K562 (cell line): Measurements from ENCODE around the gene MARCKSL1. TPM values are rescaled to one million over a fixed set of nuclear protein-coding genes. Genes with fewer than 3 reads are reported as not detected.

ENCODE experiments used
- ARID1B ChIP-seq: fragments of 450-650 bp; IDR thresholded peaks from 2 replicates; pipeline ENCODE4 v1.6.1; 2016; ENCODE audit warnings: antibody characterized with exemption, mild to moderate bottlenecking, inconsistent platforms
- CCNT2 ChIP-seq: IDR thresholded peaks from 2 replicates; pipeline ENCODE4 v1.6.1; 2011; ENCODE audit warnings: borderline replicate concordance, low read depth, mild to moderate bottlenecking, moderate library complexity, mixed read lengths, low read length; ENCODE audit not compliant: insufficient read length; ENCODE audit errors: extremely low read depth
- FOXM1 ChIP-seq, 2 experiments: fragments of 450-650 bp in 1 of 2; sonication (generic) in 1 of 2; formaldehyde crosslinking in 1 of 2; IDR thresholded peaks; 2 replicates each; pipeline versions ENCODE4 v1.6.1 to v1.9.0; 2017 to 2022; ENCODE audit warnings: low read depth in 2 of 2, mild to moderate bottlenecking in 2 of 2, missing genetic modification reagents in 1 of 2, moderate library complexity in 1 of 2
- GATAD2A ChIP-seq: fragments of 450-650 bp; IDR thresholded peaks from 2 replicates; pipeline ENCODE4 v1.6.1; 2017
- MAFK ChIP-seq: IDR thresholded peaks from 2 replicates; pipeline ENCODE4 v1.6.1; 2011; ENCODE audit warnings: low read length, improper control_type of control experiment
- MBD2 ChIP-seq: sonication (generic); IDR thresholded peaks from 2 replicates; pipeline ENCODE4 v1.6.1; 2016; ENCODE audit warnings: low read depth, borderline replicate concordance
- NCOA1 ChIP-seq: fragments of 450-650 bp; IDR thresholded peaks from 2 replicates; pipeline ENCODE4 v1.6.1; 2016; ENCODE audit warnings: low read depth
- NCOR1 ChIP-seq: fragments of 450-650 bp; IDR thresholded peaks from 2 replicates; pipeline ENCODE4 v1.6.1; 2016; ENCODE audit warnings: mild to moderate bottlenecking, moderate library complexity
- RB1 ChIP-seq: fragments of 450-650 bp; IDR thresholded peaks from 2 replicates; pipeline ENCODE4 v1.6.1; 2017; ENCODE audit warnings: low read depth, mild to moderate bottlenecking
- SIN3A ChIP-seq, 2 experiments: fragments of 150-350 bp in 1 of 2; IDR thresholded peaks; 2 replicates each; pipeline ENCODE4 v1.6.1; 2011 to 2016; ENCODE audit warnings: borderline replicate concordance in 2 of 2, low read depth in 2 of 2, low read length in 2 of 2, mild to moderate bottlenecking in 2 of 2, moderate library complexity in 2 of 2; ENCODE audit not compliant: control insufficient read depth in 1 of 2
- SMARCA4 ChIP-seq: fragments of 450-650 bp; IDR thresholded peaks from 2 replicates; pipeline ENCODE4 v1.6.1; 2016
- SMARCC2 ChIP-seq: fragments of 450-650 bp; IDR thresholded peaks from 2 replicates; pipeline ENCODE4 v1.6.1; 2017; ENCODE audit warnings: antibody characterized with exemption, moderate library complexity, mild to moderate bottlenecking, low read depth
- TRIM24 ChIP-seq, 2 experiments: fragments of 450-650 bp; IDR thresholded peaks; 2 replicates each; pipeline ENCODE4 v1.6.1; 2016
- ZNF354B ChIP-seq: fragments of 250-450 bp; sonication (Bioruptor Pico); IDR thresholded peaks from 2 replicates; pipeline ENCODE4 v1.4.0; 2020
- polyA plus RNA-seq, 8 experiments: library from polyadenylated mRNA; depleted of rRNA in 4 of 8; stranded (reverse) in 5 of 8; unstranded in 3 of 8; fragments of >200 nt; fragmentation: Nextera tagmentation in 2 of 8; fragmentation: Illumina TruSeq in 1 of 8; extraction: Ambion mirVana in 2 of 8; extraction: Trizol in 1 of 8; gene quantifications; 2 replicates each; pipeline versions ENCODE4 v1.2.1 to v1.2.3, GENCODE V29; 2011 to 2014; ENCODE audit warnings: inconsistent platforms in 1 of 8, missing spikeins in 1 of 8
- total RNA-seq, 7 experiments: library from RNA; depleted of rRNA in 6 of 7; stranded (reverse); fragments of >200 nt in 6 of 7; fragmentation: Illumina TruSeq in 2 of 7; extraction: Trizol in 2 of 7; gene quantifications; 2 replicates each; pipeline versions ENCODE4 v1.2.1 to v1.2.3, GENCODE V29; 2011 to 2021; ENCODE audit warnings: low replicate concordance in 1 of 7
- TF ChIP-seq, protein P1 (sequence below): sonication (generic); IDR thresholded peaks from 2 replicates; pipeline ENCODE4 v1.6.1; 2016
- TF ChIP-seq, protein P2 (sequence below), 3 experiments: IDR thresholded peaks in 2 of 3; conservative IDR thresholded peaks in 1 of 3; 2 replicates each; pipeline ENCODE4 v1.5.1; 2011 to 2012; ENCODE audit warnings: low read length in 3 of 3, mild to moderate bottlenecking in 3 of 3, control low read depth in 2 of 3, improper control_type of control experiment in 1 of 3, inconsistent platforms in 1 of 3, low read depth in 1 of 3, mixed read lengths in 1 of 3, moderate library complexity in 1 of 3; ENCODE audit not compliant: insufficient read depth in 2 of 3
- TF ChIP-seq, protein P3 (sequence below): sonication (generic); formaldehyde crosslinking; IDR thresholded peaks from 2 replicates; pipeline ENCODE4 v1.8.0; 2023; ENCODE audit warnings: mild to moderate bottlenecking, missing genetic modification reagents
- TF ChIP-seq, protein P4 (sequence below): IDR thresholded peaks from 2 replicates; pipeline ENCODE4 v1.6.1; 2014; ENCODE audit warnings: antibody characterized with exemption

The MARCKSL1 gene
- total and polyA plus RNA-seq, 9 of the 15 experiments (the other 6 are each of a cell fraction or from before 2014, with no cell fraction given) = 14.7 to 325 (median 155) TPM

DNA sequence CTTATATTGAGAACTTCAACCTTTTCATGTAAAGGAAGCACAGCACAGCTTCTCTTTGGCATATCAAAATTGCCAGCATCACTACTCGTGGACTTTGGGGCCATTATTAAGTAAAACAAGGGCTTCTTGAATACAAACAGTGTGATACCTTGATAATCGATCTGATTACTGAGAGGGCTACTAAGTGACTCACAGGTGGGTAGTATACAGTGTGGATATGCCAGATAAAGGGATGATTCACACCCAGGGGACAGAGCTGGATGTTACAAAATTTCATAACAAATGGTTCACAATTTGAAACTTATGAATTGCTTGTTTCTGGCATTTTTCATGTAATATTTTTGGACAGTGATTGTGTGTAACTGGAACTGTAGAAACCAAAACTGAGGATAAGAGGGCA lies 28.7 kb downstream of the MARCKSL1 start (continued):
- TF ChIP-seq TRIM24 (IDR thresholded peaks at IDR 0.05) = 0 out of 4 replicates have a peak, but pooled peaks of 1 of the 2 experiments have one; percentile 15
- peak; percentile 65 for TF ChIP-seq NCOR1
- no peak for TF ChIP-seq GATAD2A
- TF ChIP-seq, protein P1, sequence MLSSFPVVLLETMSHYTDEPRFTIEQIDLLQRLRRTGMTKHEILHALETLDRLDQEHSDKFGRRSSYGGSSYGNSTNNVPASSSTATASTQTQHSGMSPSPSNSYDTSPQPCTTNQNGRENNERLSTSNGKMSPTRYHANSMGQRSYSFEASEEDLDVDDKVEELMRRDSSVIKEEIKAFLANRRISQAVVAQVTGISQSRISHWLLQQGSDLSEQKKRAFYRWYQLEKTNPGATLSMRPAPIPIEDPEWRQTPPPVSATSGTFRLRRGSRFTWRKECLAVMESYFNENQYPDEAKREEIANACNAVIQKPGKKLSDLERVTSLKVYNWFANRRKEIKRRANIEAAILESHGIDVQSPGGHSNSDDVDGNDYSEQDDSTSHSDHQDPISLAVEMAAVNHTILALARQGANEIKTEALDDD = 0 out of 2 replicates have a peak, but pooled peaks have one; percentile 15
- TF ChIP-seq, protein P2, sequence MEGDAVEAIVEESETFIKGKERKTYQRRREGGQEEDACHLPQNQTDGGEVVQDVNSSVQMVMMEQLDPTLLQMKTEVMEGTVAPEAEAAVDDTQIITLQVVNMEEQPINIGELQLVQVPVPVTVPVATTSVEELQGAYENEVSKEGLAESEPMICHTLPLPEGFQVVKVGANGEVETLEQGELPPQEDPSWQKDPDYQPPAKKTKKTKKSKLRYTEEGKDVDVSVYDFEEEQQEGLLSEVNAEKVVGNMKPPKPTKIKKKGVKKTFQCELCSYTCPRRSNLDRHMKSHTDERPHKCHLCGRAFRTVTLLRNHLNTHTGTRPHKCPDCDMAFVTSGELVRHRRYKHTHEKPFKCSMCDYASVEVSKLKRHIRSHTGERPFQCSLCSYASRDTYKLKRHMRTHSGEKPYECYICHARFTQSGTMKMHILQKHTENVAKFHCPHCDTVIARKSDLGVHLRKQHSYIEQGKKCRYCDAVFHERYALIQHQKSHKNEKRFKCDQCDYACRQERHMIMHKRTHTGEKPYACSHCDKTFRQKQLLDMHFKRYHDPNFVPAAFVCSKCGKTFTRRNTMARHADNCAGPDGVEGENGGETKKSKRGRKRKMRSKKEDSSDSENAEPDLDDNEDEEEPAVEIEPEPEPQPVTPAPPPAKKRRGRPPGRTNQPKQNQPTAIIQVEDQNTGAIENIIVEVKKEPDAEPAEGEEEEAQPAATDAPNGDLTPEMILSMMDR (IDR thresholded peaks at IDR 0.05 in 2 of 3, conservative IDR thresholded peaks at IDR 0.05 in 1 of 3; ENCODE audit: insufficient read depth in 2 of 3, low read depth in 1 of 3, low read length in 3 of 3) = no peak
- TF ChIP-seq, protein P3, sequence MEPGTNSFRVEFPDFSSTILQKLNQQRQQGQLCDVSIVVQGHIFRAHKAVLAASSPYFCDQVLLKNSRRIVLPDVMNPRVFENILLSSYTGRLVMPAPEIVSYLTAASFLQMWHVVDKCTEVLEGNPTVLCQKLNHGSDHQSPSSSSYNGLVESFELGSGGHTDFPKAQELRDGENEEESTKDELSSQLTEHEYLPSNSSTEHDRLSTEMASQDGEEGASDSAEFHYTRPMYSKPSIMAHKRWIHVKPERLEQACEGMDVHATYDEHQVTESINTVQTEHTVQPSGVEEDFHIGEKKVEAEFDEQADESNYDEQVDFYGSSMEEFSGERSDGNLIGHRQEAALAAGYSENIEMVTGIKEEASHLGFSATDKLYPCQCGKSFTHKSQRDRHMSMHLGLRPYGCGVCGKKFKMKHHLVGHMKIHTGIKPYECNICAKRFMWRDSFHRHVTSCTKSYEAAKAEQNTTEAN (CRISPR knock-in tag) = no peak
- no peak for TF ChIP-seq SIN3A (IDR thresholded peaks at IDR 0.05; ENCODE audit: borderline replicate concordance in 2 of 2, control insufficient read depth in 1 of 2, low read depth in 2 of 2, low read length in 2 of 2)
- peak; percentile 33 for TF ChIP-seq CCNT2
- TF ChIP-seq MBD2 = peak; percentile 65; the same call in 1 of the 2 replicates
- TF ChIP-seq MAFK = no peak
- TF ChIP-seq SMARCA4 = peak; percentile 96
- TF ChIP-seq SMARCC2 = peak; percentile 94
- no peak for TF ChIP-seq NCOA1
- TF ChIP-seq FOXM1 (IDR thresholded peaks at IDR 0.05; ENCODE audit: low read depth) = no peak
- no peak for TF ChIP-seq FOXM1 (CRISPR knock-in tag; IDR thresholded peaks at IDR 0.05; ENCODE audit: low read depth)
- TF ChIP-seq, protein P4, sequence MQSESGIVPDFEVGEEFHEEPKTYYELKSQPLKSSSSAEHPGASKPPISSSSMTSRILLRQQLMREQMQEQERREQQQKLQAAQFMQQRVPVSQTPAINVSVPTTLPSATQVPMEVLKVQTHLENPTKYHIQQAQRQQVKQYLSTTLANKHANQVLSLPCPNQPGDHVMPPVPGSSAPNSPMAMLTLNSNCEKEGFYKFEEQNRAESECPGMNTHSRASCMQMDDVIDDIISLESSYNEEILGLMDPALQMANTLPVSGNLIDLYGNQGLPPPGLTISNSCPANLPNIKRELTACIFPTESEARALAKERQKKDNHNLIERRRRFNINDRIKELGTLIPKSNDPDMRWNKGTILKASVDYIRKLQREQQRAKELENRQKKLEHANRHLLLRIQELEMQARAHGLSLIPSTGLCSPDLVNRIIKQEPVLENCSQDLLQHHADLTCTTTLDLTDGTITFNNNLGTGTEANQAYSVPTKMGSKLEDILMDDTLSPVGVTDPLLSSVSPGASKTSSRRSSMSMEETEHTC = peak; percentile 27; the same call in 1 of the 2 replicates
- TF ChIP-seq ZNF354B = no peak
- TF ChIP-seq RB1 = no peak
- TF ChIP-seq ARID1B = peak; percentile 95
